Lung (tissue), 12 donors: ENCODE results near the gene CAMSAP3. TPM values are rescaled to one million over a fixed set of nuclear protein-coding genes. Genes with fewer than 3 reads are reported as not detected.

Experiments
- ATAC-seq: fragments of 200-7000 bp; cut with Tn5 transposase; one replicate; pipeline ENCODE4 v1.9.1; 2020; ENCODE audit warnings: moderate number of reproducible peaks; ENCODE audit not compliant: insufficient read depth, low FRiP score
- DNase-seq, 3 donors: peaks; one replicate each; pipeline ENCODE4 v3.0.0-alpha.2; 2013 to 2017
- H3K27ac ChIP-seq, 2 donors: one replicate each; pipeline ENCODE4 v1.5.1; 2013; ENCODE audit warnings: mild to moderate bottlenecking in 2 of 2, moderate library complexity in 2 of 2, control low read depth in 1 of 2, inconsistent platforms in 1 of 2, low read depth in 1 of 2, low read length in 1 of 2
- H3K27me3 ChIP-seq, 3 donors: one replicate each; pipeline ENCODE4 v1.5.1; 2013; ENCODE audit warnings: low read length in 2 of 3; ENCODE audit not compliant: control insufficient read depth in 3 of 3, insufficient read depth in 3 of 3
- H3K36me3 ChIP-seq, 4 donors: one replicate each; pipeline ENCODE4 v1.5.1; 2013; ENCODE audit warnings: low read length in 4 of 4, mild to moderate bottlenecking in 1 of 4, moderate library complexity in 1 of 4; ENCODE audit not compliant: control insufficient read depth in 4 of 4, insufficient read depth in 4 of 4
- H3K4me1 ChIP-seq, 5 donors: one replicate each; pipeline ENCODE4 v1.5.1; 2013; ENCODE audit warnings: low read length in 5 of 5, mild to moderate bottlenecking in 2 of 5, moderate library complexity in 1 of 5; ENCODE audit not compliant: control insufficient read depth in 5 of 5, insufficient read depth in 5 of 5
- H3K4me3 ChIP-seq: one replicate; pipeline ENCODE4 v1.5.1; 2013; ENCODE audit warnings: mild to moderate bottlenecking, control low read depth, moderate library complexity
- H3K9ac ChIP-seq, 2 donors: one replicate each; pipeline ENCODE4 v1.5.1; 2013; ENCODE audit warnings: low read length in 2 of 2, control low read depth in 1 of 2; ENCODE audit not compliant: insufficient read depth in 1 of 2
- H3K9me3 ChIP-seq, 4 donors: one replicate each; pipeline ENCODE4 v1.5.1; 2013; ENCODE audit warnings: low read length in 3 of 4, mild to moderate bottlenecking in 1 of 4, moderate library complexity in 1 of 4; ENCODE audit not compliant: control insufficient read depth in 4 of 4, insufficient read depth in 3 of 4
- CTCF ChIP-seq: IDR thresholded peaks from 2 replicates; pipeline ENCODE4 v1.5.1; 2012; ENCODE audit warnings: mild to moderate bottlenecking; ENCODE audit errors: control extremely low read depth, extremely low read depth
- WGBS, 2 donors: extraction: QIAGEN DNeasy Blood & Tissue Kit; methylation state at CpG; one replicate each; pipeline ENCODE4 v1.1.7; 2013; 5-methylcytosine and 5-hydroxymethylcytosine counted together
- polyA plus RNA-seq, 2 donors: library from polyadenylated mRNA; stranded (reverse); fragments of 200-250 nt; gene quantifications; one replicate each; pipeline ENCODE4 v1.2.1, GENCODE V29; 2013
- total RNA-seq, 2 donors: library from RNA; depleted of rRNA in 1 of 2; stranded (reverse); fragments of >200 nt in 1 of 2; gene quantifications; one replicate each; pipeline ENCODE4 v1.2.1, GENCODE V29; 2014 to 2021
- donor health status: control.
- donor health status: control.
- donor health status: Bipolar disorder and iron deficiency.
- donor health status: healthy.
- donor health status: DM: yes; HTN: yes; CAD: no.

CAMSAP3 gene
- total and polyA plus RNA-seq, 4 donors, result 9.2 to 30.4 (median 19.2) TPM

GRCh38 chr19:7561325-7561724, 34.3 kb upstream of the CAMSAP3 start:
- peaks cover 12 to 45% (median 25%) of the 10 kb centered on the region in 4 donors for H3K36me3 ChIP-seq
- DNase-seq (no peak), ATAC-seq (no peak)
- H3K4me3 ChIP-seq, result no peak overlapping the region
- 88 to 94% methylated on average over 16 to 17 of the region's 17 CpGs for WGBS, 2 donors
- peaks cover 0 to 3% (median 0%) of the 10 kb centered on the region in 4 donors for H3K9me3 ChIP-seq
- no peak overlapping the region for H3K27ac ChIP-seq
- TF ChIP-seq CTCF, result no peak
- no peak overlapping the region for H3K9ac ChIP-seq
- H3K4me1 ChIP-seq, result no peaks in the 10 kb centered on the region
- no peaks in the 10 kb centered on the region for H3K27me3 ChIP-seq

GRCh38 chr19:7562646-7563393, 32.8 kb upstream of the CAMSAP3 start:
- TF ChIP-seq CTCF, result no peak
- peaks cover 12 to 33% (median 16%) of the 10 kb centered on the region in 4 donors for H3K36me3 ChIP-seq
- H3K27ac ChIP-seq, result no peak overlapping the region
- DNase-seq (peak in 1 of 3 donors; percentile 16), ATAC-seq (no peak)
- WGBS, 2 donors, result 63 to 66% methylated on average over 16 of the region's 16 CpGs
- H3K9ac ChIP-seq, result no peak overlapping the region
- H3K4me1 ChIP-seq, result no peaks in the 10 kb centered on the region
- H3K4me3 ChIP-seq, result no peak overlapping the region
- peaks cover 0 to 1% (median 0%) of the 10 kb centered on the region in 4 donors for H3K9me3 ChIP-seq
- H3K27me3 ChIP-seq, result no peaks in the 10 kb centered on the region

- WGBS, 2 donors, result 93 to 95% methylated on average over 4 of the region's 4 CpGs
- TF ChIP-seq CTCF, result no peak
- H3K27ac ChIP-seq, result no peak overlapping the region
- DNase-seq (no peak), ATAC-seq (no peak)
- no peaks in the 10 kb centered on the region for H3K9me3 ChIP-seq
- H3K9ac ChIP-seq, result no peak overlapping the region
- H3K36me3 ChIP-seq, result peaks cover 4 to 17% (median 10%) of the 10 kb centered on the region in 4 donors
- H3K4me3 ChIP-seq, result no peak overlapping the region
- H3K4me1 ChIP-seq, result no peaks in the 10 kb centered on the region
- no peaks in the 10 kb centered on the region for H3K27me3 ChIP-seq
Observed at GRCh38 chr19:7564866-7565265, 30.8 kb upstream of the CAMSAP3 start.
